MCF 10A (cell line): ENCODE results near the gene PCDHB13. TPM values are rescaled to one million over a fixed set of nuclear protein-coding genes. Genes with fewer than 3 reads are reported as not detected.
"Not testable (repeated sequence)": the region's sequence is repeated elsewhere in the genome, so short reads cannot be mapped to it uniquely, and the experiment has no call there.

ENCODE experiments used
- BruUV-seq: library from RNA; stranded (reverse); fragments of 400-500 nt; replicated peaks from 2 replicates; lab custom pipeline; 2021; lab: Mats Ljungman, UMichigan
- CTCF ChIA-PET: fragments of 300-600 bp; sonication (Branson Sonifier 250); formaldehyde crosslinking; extraction: SDS; loops from one replicate; lab custom pipeline; 2021; ENCODE audit warnings: antibody characterized with exemption, inconsistent platforms; lab: Yijun Ruan, JAX
- POLR2A ChIA-PET: fragments of 300-600, 350-650 bp; sonication (Branson Sonifier 250); formaldehyde crosslinking; extraction: SDS; loops from one replicate; lab custom pipeline; 2020; ENCODE audit warnings: antibody characterized with exemption, inconsistent platforms; lab: Yijun Ruan, JAX
- DNase-seq: peaks from one replicate; pipeline ENCODE4 v3.0.0-alpha.2; 2018; ENCODE audit not compliant: unreplicated experiment
- H3K27ac Mint-ChIP-seq: one replicate; pipeline ENCODE4 v1.8.0; 2022; ENCODE audit warnings: mild to moderate bottlenecking, low read depth, mixed read lengths; ENCODE audit not compliant: unreplicated experiment
- H3K27me3 Mint-ChIP-seq: one replicate; pipeline ENCODE4 v1.8.0; 2022; ENCODE audit warnings: mixed read lengths; ENCODE audit not compliant: insufficient read depth, unreplicated experiment
- H3K36me3 Mint-ChIP-seq: one replicate; pipeline ENCODE4 v1.8.0; 2022; ENCODE audit warnings: mild to moderate bottlenecking, moderate library complexity, mixed read lengths; ENCODE audit not compliant: insufficient read depth, unreplicated experiment
- H3K4me1 Mint-ChIP-seq: one replicate; pipeline ENCODE4 v1.8.0; 2022; ENCODE audit warnings: mixed read lengths; ENCODE audit not compliant: insufficient read depth, unreplicated experiment
- H3K4me3 Mint-ChIP-seq: one replicate; pipeline ENCODE4 v1.8.0; 2022; ENCODE audit warnings: mild to moderate bottlenecking, moderate library complexity, mixed read lengths; ENCODE audit not compliant: unreplicated experiment
- H3K9me3 Mint-ChIP-seq: one replicate; pipeline ENCODE4 v1.8.0; 2022; ENCODE audit warnings: mixed read lengths; ENCODE audit not compliant: unreplicated experiment
- CTCF ChIP-seq: fragments of 200-600 bp; IDR thresholded peaks from one replicate; pipeline ENCODE4 v1.8.0; 2022; ENCODE audit warnings: antibody characterized with exemption, mild to moderate bottlenecking; ENCODE audit not compliant: unreplicated experiment
- intact Hi-C: fragments of 100-400 bp; cut with micrococcal nuclease; formaldehyde crosslinking; loops from 2 replicates; pipeline ENCODE4 v1.14.1; 2022
- total RNA-seq: library from RNA; stranded (reverse); gene quantifications from 2 replicates; pipeline ENCODE4 v1.2.3, GENCODE V29; 2022

Gene PCDHB13
- total RNA-seq, 1 experiment from 2014 or later = 3.5 TPM

GRCh38 chr5:141177577-141178191, 36.0 kb upstream of the PCDHB13 start, which contains the start of gene PCDHB8:
PCDHB8 (plus strand) TSS chr5:141177790; CDS start chr5:141178035, 245 bp downstream.
- BruUV-seq, H3K4me1 Mint-ChIP-seq, DNase-seq, H3K27ac Mint-ChIP-seq, H3K27me3 Mint-ChIP-seq, intact Hi-C loops, POLR2A ChIA-PET, H3K36me3 Mint-ChIP-seq, H3K4me3 Mint-ChIP-seq: not testable (repeated sequence)
- H3K9me3 Mint-ChIP-seq = peaks cover 14% of the 10 kb centered on the region
- CTCF ChIA-PET = interaction anchor here (0.6 to 1.8 kb wide), 4 partner anchors 10 to 539 kb away, joined by 3 to 6 read pairs (median 4); partner anchors contain the start of genes PCDHB9, PCDHGA10 and TMCO6

- BruUV-seq, H3K4me3 Mint-ChIP-seq, H3K27ac Mint-ChIP-seq, POLR2A ChIA-PET, H3K9me3 Mint-ChIP-seq, H3K4me1 Mint-ChIP-seq, CTCF ChIA-PET, DNase-seq, intact Hi-C loops, H3K27me3 Mint-ChIP-seq, H3K36me3 Mint-ChIP-seq: not testable (repeated sequence)
Observed at GRCh38 chr5:141179371-141179770, 34.3 kb upstream of the PCDHB13 start.

- POLR2A ChIA-PET, intact Hi-C loops: not testable (repeated sequence)
Observed at GRCh38 chr5:141179876-141180275, 33.8 kb upstream of the PCDHB13 start.

GRCh38 chr5:141180313-141180712, 33.4 kb upstream of the PCDHB13 start:
- intact Hi-C loops = no loop called here
- Mint-ChIP-seq H3K27me3 (no peaks in the 10 kb centered on the region), H3K36me3 (peaks cover 13% of the 10 kb centered on the region), H3K9me3 (peaks cover 14% of the 10 kb centered on the region), H3K4me1 (no peaks in the 10 kb centered on the region), H3K27ac (no peak overlapping the region), H3K4me3 (no peak overlapping the region)
- ChIA-PET CTCF (no interaction called here), POLR2A (no interaction called here)
- no TSS peak for BruUV-seq
- DNase-seq = no peak
- TF ChIP-seq CTCF = no peak

More at GRCh38 chr5:141179876-141180275, 33.8 kb upstream of the PCDHB13 start:
- CTCF ChIA-PET, H3K27me3 Mint-ChIP-seq, DNase-seq, H3K4me1 Mint-ChIP-seq, H3K27ac Mint-ChIP-seq, H3K4me3 Mint-ChIP-seq, BruUV-seq: not testable (repeated sequence)
- H3K9me3 Mint-ChIP-seq = peaks cover 10% of the 10 kb centered on the region
- H3K36me3 Mint-ChIP-seq = peaks cover 13% of the 10 kb centered on the region

GRCh38 chr5:141182248-141182647, 31.5 kb upstream of the PCDHB13 start, which contains the start of gene PCDHB16:
PCDHB16 (plus strand) TSS chr5:141182387; CDS start chr5:141182560, 173 bp downstream.
- peak; percentile 30 for TF ChIP-seq CTCF
- peaks cover 6% of the 10 kb centered on the region for H3K4me1 Mint-ChIP-seq
- DNase-seq = peak; percentile 68
- BruUV-seq = no TSS peak
- H3K27me3 Mint-ChIP-seq = no peaks in the 10 kb centered on the region
- intact Hi-C loops = no loop called here
- H3K27ac Mint-ChIP-seq = peak within 1 kb of the TSS; percentile 83
- ChIA-PET POLR2A (interaction anchor here (0.8 kb wide), 1 partner anchor 138 kb away, joined by 3 read pairs; the partner anchor contains the start of gene TAF7), CTCF (interaction anchor here (0.6 to 2.0 kb wide), 13 partner anchors 10 to 613 kb away, joined by 3 to 14 read pairs (median 5); partner anchors contain the start of genes PCDHB10, PCDHB11, PCDHB14 and PCDHB3)
- peaks cover 27% of the 10 kb centered on the region for H3K9me3 Mint-ChIP-seq
- peak within 1 kb of the TSS; percentile 83 for H3K4me3 Mint-ChIP-seq
- peaks cover 13% of the 10 kb centered on the region for H3K36me3 Mint-ChIP-seq

- intact Hi-C loops, POLR2A ChIA-PET, H3K27me3 Mint-ChIP-seq, H3K27ac Mint-ChIP-seq, H3K4me1 Mint-ChIP-seq, BruUV-seq, H3K4me3 Mint-ChIP-seq, DNase-seq: not testable (repeated sequence)
- H3K9me3 Mint-ChIP-seq = peaks cover 35% of the 10 kb centered on the region
- peaks cover 13% of the 10 kb centered on the region for H3K36me3 Mint-ChIP-seq
- CTCF ChIA-PET = interaction anchor here (0.5 kb wide), 1 partner anchor 334 kb away, joined by 3 read pairs; no protein-coding TSS in a partner anchor
Observed at GRCh38 chr5:141184117-141184855, 29.4 kb upstream of the PCDHB13 start.
